GM12873 (cell line): ENCODE results near the gene PDILT.
A peak's percentile ranks its signal among the peaks of the same experiment; 100 is the strongest.

ENCODE experiments used
- TF ChIP-seq, protein P1 (sequence below): IDR thresholded peaks from 2 replicates; pipeline ENCODE4 v1.5.1; 2012; ENCODE audit warnings: low read depth, mild to moderate bottlenecking, moderate library complexity, low read length, control low read depth; ENCODE audit not compliant: insufficient read depth; ENCODE audit errors: missing control alignments

Gene PDILT

DNA sequence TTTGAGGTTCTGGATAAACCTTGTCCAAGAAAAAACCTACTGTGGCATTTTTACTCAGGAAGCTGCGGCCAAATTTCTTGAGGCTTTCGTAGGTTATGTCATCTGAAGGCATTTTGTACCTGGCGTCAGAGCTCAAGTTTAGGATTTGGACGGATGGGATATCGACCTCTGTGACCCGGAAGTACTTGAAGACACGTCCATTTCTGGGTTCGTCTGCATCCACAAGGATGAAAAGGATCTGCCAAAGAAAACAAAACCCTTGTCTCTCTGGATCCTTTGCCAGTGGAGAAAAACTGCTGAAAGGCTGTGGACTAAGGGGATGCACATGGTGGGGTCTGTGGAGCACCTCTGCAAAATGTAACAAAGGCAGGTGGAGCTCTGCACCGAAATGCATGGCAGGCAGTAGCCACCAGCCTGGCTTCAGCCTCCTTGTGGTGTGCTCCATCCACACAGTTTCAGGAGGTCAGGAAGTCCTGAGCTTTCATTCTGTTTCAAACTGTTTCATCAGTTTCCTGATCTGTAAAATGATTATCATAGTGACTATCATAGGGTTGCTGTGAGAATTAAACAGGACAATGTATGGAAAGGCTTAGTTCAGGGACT is 35.0 kb downstream of the PDILT start:
- TF ChIP-seq, protein P1, sequence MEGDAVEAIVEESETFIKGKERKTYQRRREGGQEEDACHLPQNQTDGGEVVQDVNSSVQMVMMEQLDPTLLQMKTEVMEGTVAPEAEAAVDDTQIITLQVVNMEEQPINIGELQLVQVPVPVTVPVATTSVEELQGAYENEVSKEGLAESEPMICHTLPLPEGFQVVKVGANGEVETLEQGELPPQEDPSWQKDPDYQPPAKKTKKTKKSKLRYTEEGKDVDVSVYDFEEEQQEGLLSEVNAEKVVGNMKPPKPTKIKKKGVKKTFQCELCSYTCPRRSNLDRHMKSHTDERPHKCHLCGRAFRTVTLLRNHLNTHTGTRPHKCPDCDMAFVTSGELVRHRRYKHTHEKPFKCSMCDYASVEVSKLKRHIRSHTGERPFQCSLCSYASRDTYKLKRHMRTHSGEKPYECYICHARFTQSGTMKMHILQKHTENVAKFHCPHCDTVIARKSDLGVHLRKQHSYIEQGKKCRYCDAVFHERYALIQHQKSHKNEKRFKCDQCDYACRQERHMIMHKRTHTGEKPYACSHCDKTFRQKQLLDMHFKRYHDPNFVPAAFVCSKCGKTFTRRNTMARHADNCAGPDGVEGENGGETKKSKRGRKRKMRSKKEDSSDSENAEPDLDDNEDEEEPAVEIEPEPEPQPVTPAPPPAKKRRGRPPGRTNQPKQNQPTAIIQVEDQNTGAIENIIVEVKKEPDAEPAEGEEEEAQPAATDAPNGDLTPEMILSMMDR: no peak

- TF ChIP-seq, protein P1: no peak
Observed at GRCh38 chr16:20364051-20364450, 40.5 kb downstream of the PDILT start.

GRCh38 chr16:20363191-20363590 is 41.3 kb downstream of the PDILT start:
- TF ChIP-seq, protein P1: no peak

DNA sequence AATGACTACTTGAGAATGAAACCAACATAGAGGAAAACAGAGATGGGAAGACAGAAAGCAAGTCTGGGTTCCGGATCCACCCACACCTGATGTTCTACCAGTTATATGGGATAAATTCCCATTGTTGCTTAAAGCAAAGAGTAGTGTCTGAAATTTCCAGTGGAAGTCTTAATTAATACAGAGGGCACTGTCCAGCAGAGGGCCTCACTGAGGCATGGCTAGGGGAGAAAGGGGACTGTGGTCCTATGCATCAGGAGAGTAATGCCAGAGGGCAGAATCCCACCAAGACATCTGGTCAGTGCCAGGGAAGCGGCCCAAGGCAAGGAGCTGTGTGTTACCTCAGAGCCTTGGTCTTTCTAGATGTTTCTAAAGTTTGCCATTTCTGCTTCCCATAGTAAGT is 44.5 kb downstream of the PDILT start:
- TF ChIP-seq, protein P1: peak; percentile 45

GRCh38 chr16:20355114-20355782 is 49.3 kb downstream of the PDILT start:
- TF ChIP-seq, protein P1: no peak

DNA sequence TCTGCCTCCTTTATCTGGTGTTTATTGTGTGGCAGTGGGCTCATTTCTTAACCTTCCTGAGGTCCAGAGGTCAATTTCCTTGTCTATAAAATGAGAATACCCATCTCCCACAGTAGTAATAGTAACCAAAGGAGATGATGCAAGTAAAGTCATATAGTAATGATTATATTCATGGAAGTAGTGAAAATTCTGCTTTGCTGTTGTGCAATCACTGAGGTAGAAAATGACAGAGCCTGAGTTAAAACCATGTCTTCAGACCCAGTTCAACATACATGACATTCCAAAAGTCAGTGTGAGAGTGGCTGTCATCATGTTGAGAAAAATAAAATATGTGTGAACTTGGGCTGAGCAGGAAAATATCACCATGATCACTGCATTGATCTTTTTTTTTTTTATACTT is 51.2 kb downstream of the PDILT start:
- TF ChIP-seq, protein P1: no peak

DNA sequence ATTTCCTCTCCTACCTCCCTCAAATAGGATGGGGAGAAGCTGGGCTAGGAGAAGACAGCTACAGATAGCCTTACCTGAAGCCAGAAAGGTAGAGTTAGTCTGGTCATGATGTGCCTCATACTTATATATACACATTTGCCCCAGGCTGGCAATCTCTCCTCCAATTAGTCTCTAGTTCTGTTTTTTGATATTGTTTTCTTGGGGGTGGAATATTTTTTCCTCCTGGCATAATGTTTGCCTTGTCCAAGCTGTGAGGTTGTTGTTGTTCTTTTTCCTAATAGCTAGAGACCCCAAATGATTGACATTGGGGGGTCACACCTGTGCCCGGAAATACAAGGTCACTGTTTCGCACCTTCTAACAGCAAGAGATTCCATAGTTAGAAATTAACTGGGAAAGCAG is 51.9 kb downstream of the PDILT start, which contains the start of gene UMOD:
Gene UMOD, minus strand, starts transcription at position 101 of the 400 bp plus-strand sequence. CDS start 1,978 bp downstream, outside the sequence.
- TF ChIP-seq, protein P1: no peak
